GM21390 (cell line): ENCODE measurements around the gene LCK.

Source experiments
- ATAC-seq: cut with Tn5 transposase; IDR thresholded peaks from one replicate; pipeline ENCODE4 v1.9.1; 2021; ENCODE audit not compliant: unreplicated experiment

The LCK gene

GRCh38 chr1:32318127-32318869 is 67.2 kb downstream of the LCK start:
- ATAC-seq = no peak

GRCh38 chr1:32321712-32322291 is 70.7 kb downstream of the LCK start:
- ATAC-seq = no peak

- no peak for ATAC-seq
Observed at GRCh38 chr1:32327204-32327603, 76.1 kb downstream of the LCK start.

GRCh38 chr1:32329931-32330466 is 78.9 kb downstream of the LCK start:
- ATAC-seq = no peak

GRCh38 chr1:32330558-32331151 is 79.6 kb downstream of the LCK start:
- no peak for ATAC-seq

GRCh38 chr1:32331549-32331948 is 80.5 kb downstream of the LCK start:
- no peak for ATAC-seq

- ATAC-seq = no peak
Observed at GRCh38 chr1:32332290-32333079, 81.4 kb downstream of the LCK start.

- ATAC-seq = no peak
Observed at GRCh38 chr1:32333251-32333963, 82.3 kb downstream of the LCK start.

- ATAC-seq = no peak
Observed at GRCh38 chr1:32334274-32334861, 83.3 kb downstream of the LCK start.

GRCh38 chr1:32334864-32335534 is 83.9 kb downstream of the LCK start:
- ATAC-seq = peak; percentile 13

GRCh38 chr1:32335535-32335789 is 84.4 kb downstream of the LCK start:
- peak; percentile 1 for ATAC-seq
